ENCODE data around the gene KRT77. TPM values are rescaled to one million over a fixed set of nuclear protein-coding genes. Genes with fewer than 3 reads are reported as not detected.

Gene KRT77
- total and polyA plus RNA-seq, 7 donors, result 0.01 TPM; not detected in 6

- H3K27ac ChIP-seq, result no peak overlapping the region
- no peaks in the 10 kb centered on the region for H3K9me3 ChIP-seq
- no peak for DNase-seq
- H3K36me3 ChIP-seq, result no peaks in the 10 kb centered on the region
- H3K27me3 ChIP-seq, result no peaks in the 10 kb centered on the region
- no peak overlapping the region for H3K4me3 ChIP-seq
- WGBS, 2 donors, result 30 to 68% methylated on average over 4 of the region's 4 CpGs
- no peak for TF ChIP-seq CTCF (IDR thresholded peaks at IDR 0.05)
- TF ChIP-seq POLR2AphosphoS5 (IDR thresholded peaks at IDR 0.05), result no peak
- no peak for TF ChIP-seq POLR2A (IDR thresholded peaks at IDR 0.05)
- no peak for TF ChIP-seq EP300 (IDR thresholded peaks at IDR 0.05)
- no peaks in the 10 kb centered on the region for H3K4me1 ChIP-seq
- intact Hi-C loops (cut with DNase I), result no loop called here
Measured at GRCh38 chr12:52727037-52727436, 23.7 kb upstream of the KRT77 start.

- no peak overlapping the region for H3K27ac ChIP-seq
- DNase-seq, result no peak
- WGBS, 2 donors, result 61 to 73% methylated on average over 2 of the region's 2 CpGs
- no peaks in the 10 kb centered on the region for H3K36me3 ChIP-seq
- H3K27me3 ChIP-seq, result no peaks in the 10 kb centered on the region
- intact Hi-C loops (cut with DNase I), result no loop called here
- no peaks in the 10 kb centered on the region for H3K4me1 ChIP-seq
- TF ChIP-seq POLR2AphosphoS5 (IDR thresholded peaks at IDR 0.05) (no peak), EP300 (IDR thresholded peaks at IDR 0.05) (no peak), POLR2A (IDR thresholded peaks at IDR 0.05) (no peak), CTCF (IDR thresholded peaks at IDR 0.05) (no peak)
- no peaks in the 10 kb centered on the region for H3K9me3 ChIP-seq
- no peak overlapping the region for H3K4me3 ChIP-seq
Measured at GRCh38 chr12:52726451-52726850, 23.1 kb upstream of the KRT77 start.

GRCh38 chr12:52724384-52724783, 21.1 kb upstream of the KRT77 start:
- Histone ChIP-seq H3K9me3 (no peaks in the 10 kb centered on the region), H3K27me3 (no peaks in the 10 kb centered on the region), H3K27ac (no peak overlapping the region), H3K36me3 (no peaks in the 10 kb centered on the region), H3K4me1 (no peaks in the 10 kb centered on the region), H3K4me3 (no peak overlapping the region)
- intact Hi-C loops (cut with DNase I), result no loop called here
- WGBS, 2 donors, result 83 to 87% methylated on average over 3 of the region's 3 CpGs
- TF ChIP-seq CTCF (IDR thresholded peaks at IDR 0.05), result no peak
- TF ChIP-seq POLR2AphosphoS5 (IDR thresholded peaks at IDR 0.05), result no peak
- no peak for TF ChIP-seq POLR2A (IDR thresholded peaks at IDR 0.05)
- TF ChIP-seq EP300 (IDR thresholded peaks at IDR 0.05), result no peak
- DNase-seq, result no peak

GRCh38 chr12:52722680-52723079, 19.4 kb upstream of the KRT77 start:
- intact Hi-C loops (cut with DNase I), result no loop called here
- WGBS, 2 donors, result 55 to 75% methylated on average over 2 of the region's 2 CpGs
- no peak for DNase-seq
- Histone ChIP-seq H3K27ac (no peak overlapping the region), H3K27me3 (no peaks in the 10 kb centered on the region), H3K36me3 (no peaks in the 10 kb centered on the region), H3K9me3 (no peaks in the 10 kb centered on the region), H3K4me1 (no peaks in the 10 kb centered on the region), H3K4me3 (no peak overlapping the region)
- TF ChIP-seq POLR2A (IDR thresholded peaks at IDR 0.05) (no peak), EP300 (IDR thresholded peaks at IDR 0.05) (no peak), CTCF (IDR thresholded peaks at IDR 0.05) (no peak), POLR2AphosphoS5 (IDR thresholded peaks at IDR 0.05) (no peak)

GRCh38 chr12:52721838-52722470, 18.6 kb upstream of the KRT77 start:
- no peak overlapping the region for H3K27ac ChIP-seq
- H3K4me3 ChIP-seq, result no peak overlapping the region
- 44% methylated on average over 3 of the region's 3 CpGs for WGBS, 2 donors
- no peak for DNase-seq
- no peaks in the 10 kb centered on the region for H3K9me3 ChIP-seq
- no peaks in the 10 kb centered on the region for H3K36me3 ChIP-seq
- no peak for TF ChIP-seq POLR2AphosphoS5 (IDR thresholded peaks at IDR 0.05)
- no peak for TF ChIP-seq CTCF (IDR thresholded peaks at IDR 0.05)
- no peak for TF ChIP-seq EP300 (IDR thresholded peaks at IDR 0.05)
- no peak for TF ChIP-seq POLR2A (IDR thresholded peaks at IDR 0.05)
- intact Hi-C loops (cut with DNase I), result no loop called here
- peaks cover 0 to under 1% (median 0%) of the 10 kb centered on the region in 3 donors for H3K27me3 ChIP-seq
- no peaks in the 10 kb centered on the region for H3K4me1 ChIP-seq

All from sigmoid colon (tissue), 7 donors.